MM.1S (cell line): ENCODE data around the gene ZFYVE26.

Experiments
- CTCF ChIP-seq: fragments of 300-600 bp; sonication (generic); IDR thresholded peaks from 2 replicates; pipeline ENCODE4 v1.5.1; 2016; ENCODE audit warnings: antibody characterized with exemption, low read length, mixed read lengths
- EZH2 ChIP-seq: fragments of 300-600 bp; sonication (generic); optimal IDR thresholded peaks from 2 replicates; pipeline ENCODE3; 2017; ENCODE audit warnings: low read depth, mild to moderate bottlenecking, antibody characterized with exemption, low read length, mixed read lengths

- TF ChIP-seq CTCF (no peak), EZH2 (no peak)
Measured at GRCh38 chr14:67814821-67815220, 1.6 kb downstream of the ZFYVE26 start.
